HG02798 (cell line): Measurements from ENCODE around the gene ACOX3.
"Not testable (repeated sequence)": the region's sequence is repeated elsewhere in the genome, so short reads cannot be mapped to it uniquely, and the experiment has no call there.

Experiments
- ATAC-seq: cut with Tn5 transposase; IDR thresholded peaks from one replicate; pipeline ENCODE4 v1.9.1; 2021; ENCODE audit warnings: mild to moderate bottlenecking; ENCODE audit not compliant: unreplicated experiment, poor library complexity

ACOX3 gene

GRCh38 chr4:8343967-8344331, 96.6 kb downstream of the ACOX3 start:
- ATAC-seq: no peak

- ATAC-seq: no peak
These were observed 97.1 kb downstream of the ACOX3 start for GRCh38 chr4:8343262-8343966.

GRCh38 chr4:8342651-8343261, 97.8 kb downstream of the ACOX3 start:
- no peak for ATAC-seq

GRCh38 chr4:8341691-8342090, 98.8 kb downstream of the ACOX3 start:
- no peak for ATAC-seq

- ATAC-seq: not testable (repeated sequence)
These were observed 99.2 kb downstream of the ACOX3 start for GRCh38 chr4:8341281-8341680.

- no peak for ATAC-seq
These were observed 99.7 kb downstream of the ACOX3 start for GRCh38 chr4:8340781-8341241.

- no peak for ATAC-seq
These were observed 102.1 kb downstream of the ACOX3 start for GRCh38 chr4:8338351-8338961.

GRCh38 chr4:8336412-8337075, 104.0 kb downstream of the ACOX3 start:
- no peak for ATAC-seq

- no peak for ATAC-seq
These were observed 104.7 kb downstream of the ACOX3 start for GRCh38 chr4:8335848-8336247.

- ATAC-seq: no peak
These were observed 105.6 kb downstream of the ACOX3 start for GRCh38 chr4:8334786-8335460.

- ATAC-seq: no peak
These were observed 106.6 kb downstream of the ACOX3 start for GRCh38 chr4:8333726-8334460.

GRCh38 chr4:8332891-8333331, 107.6 kb downstream of the ACOX3 start:
- no peak for ATAC-seq

GRCh38 chr4:8332038-8332857, 108.3 kb downstream of the ACOX3 start:
- ATAC-seq: no peak

GRCh38 chr4:8331575-8331955, 109.0 kb downstream of the ACOX3 start:
- no peak for ATAC-seq

GRCh38 chr4:8330821-8331574, 109.5 kb downstream of the ACOX3 start:
- ATAC-seq: no peak

- ATAC-seq: no peak
These were observed 110.4 kb downstream of the ACOX3 start for GRCh38 chr4:8329859-8330761.

GRCh38 chr4:8329560-8329858, 111.0 kb downstream of the ACOX3 start:
- no peak for ATAC-seq
